Measurements from ENCODE around the gene UTF1.

DNA sequence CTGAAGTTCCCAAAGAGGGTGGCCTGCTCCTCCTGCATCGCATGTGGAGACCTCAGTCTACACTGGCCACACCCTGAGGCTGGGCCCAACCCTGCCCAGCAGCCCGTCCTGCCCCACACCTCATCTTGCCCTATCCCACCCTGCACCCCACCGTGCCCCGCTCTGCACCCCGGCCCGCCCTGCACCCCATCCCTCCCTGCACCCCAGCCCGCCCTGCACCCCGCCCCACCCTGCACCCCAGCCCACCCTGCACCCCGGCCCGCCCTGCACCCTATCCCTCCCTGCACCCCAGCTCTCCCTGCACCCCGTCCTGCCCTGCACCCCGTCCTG is 22.2 kb downstream of the UTF1 start:
- no peak for TF ChIP-seq GATA2 (IDR thresholded peaks at IDR 0.05; ENCODE audit: low read depth, low read length)
- TF ChIP-seq GATA3 (IDR thresholded peaks at IDR 0.05; ENCODE audit: low read depth, low read length): no peak

All from SH-SY5Y (cell line).